Nephron (organoid): Measurements from ENCODE around the gene XAGE2.

ENCODE experiments used
- H3K27ac Mint-ChIP-seq, 3 experiments: 2 replicates each; pipeline ENCODE4 v1.8.0; 2020; ENCODE audit warnings: mixed read lengths in 3 of 3, mild to moderate bottlenecking in 2 of 3, moderate library complexity in 1 of 3
- H3K27me3 Mint-ChIP-seq: 2 replicates; pipeline ENCODE4 v1.8.0; 2021; ENCODE audit warnings: low read depth, mild to moderate bottlenecking, moderate library complexity, mixed read lengths
- H3K36me3 Mint-ChIP-seq: 2 replicates; pipeline ENCODE4 v1.8.0; 2020; ENCODE audit warnings: low read depth, mixed read lengths
- H3K4me1 Mint-ChIP-seq: 2 replicates; pipeline ENCODE4 v1.8.0; 2020; ENCODE audit warnings: mixed read lengths
- H3K4me3 Mint-ChIP-seq, 3 experiments: 2 replicates each; pipeline ENCODE4 v1.8.0; 2020; ENCODE audit warnings: mild to moderate bottlenecking in 3 of 3, mixed read lengths in 3 of 3, moderate library complexity in 2 of 3
- H3K9me3 Mint-ChIP-seq: 2 replicates; pipeline ENCODE4 v1.8.0; 2020; ENCODE audit warnings: mixed read lengths
- TF ChIP-seq, protein P1 (sequence below), 3 experiments: fragments of 200-600 bp; sonication (generic); IDR thresholded peaks; one replicate each; pipeline ENCODE4 v1.5.0; 2021; ENCODE audit warnings: antibody characterized with exemption in 3 of 3; ENCODE audit not compliant: unreplicated experiment in 3 of 3

XAGE2 gene

DNA sequence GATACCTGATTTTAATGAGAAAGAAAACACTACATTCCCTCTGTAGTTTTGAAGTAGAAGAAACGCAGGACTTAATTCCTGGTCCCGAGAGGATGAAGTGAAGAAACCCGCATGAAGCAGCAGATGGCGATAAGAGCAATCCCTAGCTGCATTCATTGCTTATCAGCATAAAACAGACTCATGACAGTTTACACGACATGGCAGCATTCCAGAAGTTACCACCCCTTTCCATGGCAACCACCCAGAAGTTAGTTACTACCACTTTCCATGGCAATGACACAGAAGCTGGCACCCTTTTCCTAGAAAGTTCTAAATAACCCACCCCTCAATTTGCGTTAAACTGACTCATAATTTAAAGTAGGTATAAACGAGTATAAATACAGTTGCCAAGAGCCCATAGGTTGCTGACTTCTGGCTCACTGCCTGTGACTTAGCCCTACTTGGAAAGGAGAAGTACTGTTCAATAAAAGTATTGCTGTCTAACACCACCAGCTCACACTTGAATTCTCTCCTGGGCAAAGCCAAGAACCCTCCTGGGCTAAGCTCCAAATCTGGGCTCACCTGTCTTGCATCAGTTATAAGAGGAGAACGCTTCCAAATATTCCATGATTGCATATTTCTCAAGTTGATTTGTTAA is 5.5 kb upstream of the XAGE2 start:
- Mint-ChIP-seq H3K27me3 (peaks cover 6% of the 10 kb centered on the region), H3K4me3 (no peak overlapping the region), H3K27ac (no peak overlapping the region), H3K36me3 (no peaks in the 10 kb centered on the region), H3K4me1 (no peaks in the 10 kb centered on the region), H3K9me3 (peaks cover 5% of the 10 kb centered on the region)
- TF ChIP-seq, protein P1, sequence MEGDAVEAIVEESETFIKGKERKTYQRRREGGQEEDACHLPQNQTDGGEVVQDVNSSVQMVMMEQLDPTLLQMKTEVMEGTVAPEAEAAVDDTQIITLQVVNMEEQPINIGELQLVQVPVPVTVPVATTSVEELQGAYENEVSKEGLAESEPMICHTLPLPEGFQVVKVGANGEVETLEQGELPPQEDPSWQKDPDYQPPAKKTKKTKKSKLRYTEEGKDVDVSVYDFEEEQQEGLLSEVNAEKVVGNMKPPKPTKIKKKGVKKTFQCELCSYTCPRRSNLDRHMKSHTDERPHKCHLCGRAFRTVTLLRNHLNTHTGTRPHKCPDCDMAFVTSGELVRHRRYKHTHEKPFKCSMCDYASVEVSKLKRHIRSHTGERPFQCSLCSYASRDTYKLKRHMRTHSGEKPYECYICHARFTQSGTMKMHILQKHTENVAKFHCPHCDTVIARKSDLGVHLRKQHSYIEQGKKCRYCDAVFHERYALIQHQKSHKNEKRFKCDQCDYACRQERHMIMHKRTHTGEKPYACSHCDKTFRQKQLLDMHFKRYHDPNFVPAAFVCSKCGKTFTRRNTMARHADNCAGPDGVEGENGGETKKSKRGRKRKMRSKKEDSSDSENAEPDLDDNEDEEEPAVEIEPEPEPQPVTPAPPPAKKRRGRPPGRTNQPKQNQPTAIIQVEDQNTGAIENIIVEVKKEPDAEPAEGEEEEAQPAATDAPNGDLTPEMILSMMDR (IDR thresholded peaks at IDR 0.05; ENCODE audit: unreplicated experiment in 3 of 3): no peak

GRCh38 chrX:52378870-52379269 is 10.0 kb downstream of the XAGE2 start:
- Mint-ChIP-seq H3K9me3 (peaks cover 5% of the 10 kb centered on the region), H3K27ac (no peak overlapping the region), H3K36me3 (no peaks in the 10 kb centered on the region), H3K27me3 (no peaks in the 10 kb centered on the region), H3K4me1 (no peaks in the 10 kb centered on the region), H3K4me3 (no peak overlapping the region)
- TF ChIP-seq, protein P1 (IDR thresholded peaks at IDR 0.05; ENCODE audit: unreplicated experiment in 3 of 3): no peak

GRCh38 chrX:52380993-52381392 is 12.2 kb downstream of the XAGE2 start:
- Mint-ChIP-seq H3K4me3 (no peak overlapping the region), H3K27ac (no peak overlapping the region), H3K9me3 (peaks cover 5% of the 10 kb centered on the region), H3K27me3 (no peaks in the 10 kb centered on the region), H3K4me1 (no peaks in the 10 kb centered on the region), H3K36me3 (no peaks in the 10 kb centered on the region)
- TF ChIP-seq, protein P1 (IDR thresholded peaks at IDR 0.05; ENCODE audit: unreplicated experiment in 3 of 3): no peak

- Mint-ChIP-seq H3K36me3 (no peaks in the 10 kb centered on the region), H3K4me1 (no peaks in the 10 kb centered on the region), H3K27ac (no peak overlapping the region), H3K4me3 (no peak overlapping the region), H3K9me3 (no peaks in the 10 kb centered on the region), H3K27me3 (peaks cover 4% of the 10 kb centered on the region)
- TF ChIP-seq, protein P1 (IDR thresholded peaks at IDR 0.05; ENCODE audit: unreplicated experiment in 3 of 3): no peak
These were observed 41.9 kb downstream of the XAGE2 start for GRCh38 chrX:52410439-52411394.

DNA sequence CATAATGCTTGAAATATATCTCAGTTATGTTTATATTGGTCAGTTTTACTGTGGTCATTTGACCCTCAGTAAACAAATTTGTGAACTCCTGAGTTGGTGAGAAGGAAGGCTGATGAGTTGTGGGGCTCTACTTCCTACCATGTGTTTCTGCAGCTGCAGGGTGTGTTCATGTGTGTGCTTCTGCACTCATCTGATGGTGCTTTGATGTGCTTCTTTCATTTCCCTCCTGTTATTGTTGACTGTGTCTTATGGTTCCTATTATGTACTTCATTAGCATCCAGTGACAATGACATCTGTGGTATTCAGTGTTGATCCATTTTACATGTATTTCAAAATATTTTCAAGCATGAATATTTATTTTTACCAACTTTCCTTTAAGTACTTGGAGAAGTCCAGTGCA is 46.5 kb downstream of the XAGE2 start:
- H3K4me1 Mint-ChIP-seq: no peaks in the 10 kb centered on the region
- H3K9me3 Mint-ChIP-seq: peaks cover 3% of the 10 kb centered on the region
- no peak overlapping the region for H3K4me3 Mint-ChIP-seq
- peaks cover 4% of the 10 kb centered on the region for H3K27me3 Mint-ChIP-seq
- H3K27ac Mint-ChIP-seq: no peak overlapping the region
- H3K36me3 Mint-ChIP-seq: no peaks in the 10 kb centered on the region
- TF ChIP-seq, protein P1 (IDR thresholded peaks at IDR 0.05; ENCODE audit: unreplicated experiment in 3 of 3): no peak
